Endothelial cell of hepatic sinusoid (primary cell): ENCODE data around the gene SSRP1.

Source experiments
- in situ Hi-C: cut with HindIII; loops from 2 replicates; pipeline ENCODE4 v1.10.0; 2017; ENCODE audit warnings: low sequenced_read_pairs

The SSRP1 gene

GRCh38 chr11:57359896-57360690 is 24.4 kb upstream of the SSRP1 start:
- in situ Hi-C loops = no loop called here

GRCh38 chr11:57359396-57359795 is 23.7 kb upstream of the SSRP1 start:
- in situ Hi-C loops = no loop called here

- in situ Hi-C loops = no loop called here
These were observed 23.3 kb upstream of the SSRP1 start for GRCh38 chr11:57358991-57359390.

GRCh38 chr11:57358543-57358961 is 22.9 kb upstream of the SSRP1 start:
- in situ Hi-C loops = no loop called here

GRCh38 chr11:57357856-57358255 is 22.2 kb upstream of the SSRP1 start:
- in situ Hi-C loops = no loop called here

GRCh38 chr11:57357310-57357709 is 21.6 kb upstream of the SSRP1 start:
- in situ Hi-C loops = no loop called here

GRCh38 chr11:57356268-57356667 is 20.6 kb upstream of the SSRP1 start:
- in situ Hi-C loops = no loop called here

GRCh38 chr11:57354699-57355098 is 19.0 kb upstream of the SSRP1 start:
- in situ Hi-C loops = no loop called here

GRCh38 chr11:57353852-57354251 is 18.2 kb upstream of the SSRP1 start:
- in situ Hi-C loops = no loop called here

- in situ Hi-C loops = no loop called here
These were observed 17.8 kb upstream of the SSRP1 start for GRCh38 chr11:57353446-57353845.

GRCh38 chr11:57353036-57353435 is 17.3 kb upstream of the SSRP1 start:
- in situ Hi-C loops = no loop called here

GRCh38 chr11:57349491-57350274 is 14.0 kb upstream of the SSRP1 start:
- in situ Hi-C loops = loop anchor here (25.0 kb wide), 1 partner anchor 163 kb away; the partner anchor contains the start of gene SLC43A1

GRCh38 chr11:57348636-57349313 is 13.1 kb upstream of the SSRP1 start:
- in situ Hi-C loops = loop anchor here (25.0 kb wide), 1 partner anchor 164 kb away; the partner anchor contains the start of gene SLC43A1

- in situ Hi-C loops = loop anchor here (25.0 kb wide), 1 partner anchor 164 kb away; the partner anchor contains the start of gene SLC43A1
These were observed 12.4 kb upstream of the SSRP1 start for GRCh38 chr11:57348052-57348451.

GRCh38 chr11:57347336-57347735 is 11.6 kb upstream of the SSRP1 start:
- in situ Hi-C loops = loop anchor here (25.0 kb wide), 1 partner anchor 165 kb away; the partner anchor contains the start of gene SLC43A1

- in situ Hi-C loops = loop anchor here (25.0 kb wide), 1 partner anchor 167 kb away; the partner anchor contains the start of gene SLC43A1
These were observed 10.0 kb upstream of the SSRP1 start for GRCh38 chr11:57345555-57346211.

- in situ Hi-C loops = loop anchor here (25.0 kb wide), 1 partner anchor 167 kb away; the partner anchor contains the start of gene SLC43A1
These were observed 9.1 kb upstream of the SSRP1 start for GRCh38 chr11:57344826-57345225.

GRCh38 chr11:57343825-57344224 is 8.1 kb upstream of the SSRP1 start:
- in situ Hi-C loops = loop anchor here (25.0 kb wide), 1 partner anchor 168 kb away; the partner anchor contains the start of gene SLC43A1

- in situ Hi-C loops = loop anchor here (25.0 kb wide), 1 partner anchor 170 kb away; the partner anchor contains the start of gene SLC43A1
These were observed 7.0 kb upstream of the SSRP1 start for GRCh38 chr11:57342702-57343101.

GRCh38 chr11:57341250-57341808 is 5.6 kb upstream of the SSRP1 start:
- in situ Hi-C loops = loop anchor here (25.0 kb wide), 1 partner anchor 171 kb away; the partner anchor contains the start of gene SLC43A1
